Measurements from ENCODE around the gene DNAJC6. TPM values are rescaled to one million over a fixed set of nuclear protein-coding genes. Genes with fewer than 3 reads are reported as not detected.

DNAJC6 gene
- polyA plus RNA-seq, 1 of the 3 experiments (the other 2 are of a cell fraction) = 1.9 TPM

GRCh38 chr1:65387821-65388220 lies 78.5 kb downstream of the DNAJC6 start:
- Histone ChIP-seq H3K79me2 (ENCODE audit: insufficient read depth) (no peaks in the 10 kb centered on the region), H3K4me1 (ENCODE audit: control insufficient read depth in 1 of 2, insufficient read depth in 2 of 2, low read depth in 1 of 2, low read length in 1 of 2) (no peaks in the 10 kb centered on the region; a peak in 1 of 4 replicates), H4K20me1 (ENCODE audit: insufficient read depth) (no peaks in the 10 kb centered on the region), H3K4me3 (ENCODE audit: low read depth in 2 of 2, low read length in 1 of 2) (no peak overlapping the region), H3K9me2 (no peaks in the 10 kb centered on the region; the same call in 1 of the 2 replicates), H3K27ac (ENCODE audit: low read depth in 2 of 2, low read length in 1 of 2) (no peak overlapping the region), H2AFZ (ENCODE audit: low read depth) (no peak overlapping the region), H3K36me3 (replicated peaks in 1 of 2; ENCODE audit: control insufficient read depth in 1 of 2, insufficient read depth in 2 of 2, low read length in 1 of 2) (peaks cover 0 to 11% of the 10 kb centered on the region in 2 experiments), H3K27me3 (ENCODE audit: insufficient read depth) (no peaks in the 10 kb centered on the region), H3K4me2 (no peak overlapping the region), H3K9me3 (no peaks in the 10 kb centered on the region), H3F3A (replicated peaks; ENCODE audit: insufficient read depth) (no peaks in the 10 kb centered on the region), H3K9ac (no peak overlapping the region)
- TF ChIP-seq FOXJ3 (CRISPR knock-in tag; IDR thresholded peaks at IDR 0.05) (no peak), GATA2 (CRISPR knock-in tag; IDR thresholded peaks at IDR 0.05) (no peak)
- WGBS (ENCODE audit: low lambda C conversion rate) = 86% methylated on average over 2 of the region's 2 CpGs
- no peak for DNase-seq
- CTCF ChIA-PET = no interaction called here
- POLR2A ChIA-PET = no interaction called here

DNA sequence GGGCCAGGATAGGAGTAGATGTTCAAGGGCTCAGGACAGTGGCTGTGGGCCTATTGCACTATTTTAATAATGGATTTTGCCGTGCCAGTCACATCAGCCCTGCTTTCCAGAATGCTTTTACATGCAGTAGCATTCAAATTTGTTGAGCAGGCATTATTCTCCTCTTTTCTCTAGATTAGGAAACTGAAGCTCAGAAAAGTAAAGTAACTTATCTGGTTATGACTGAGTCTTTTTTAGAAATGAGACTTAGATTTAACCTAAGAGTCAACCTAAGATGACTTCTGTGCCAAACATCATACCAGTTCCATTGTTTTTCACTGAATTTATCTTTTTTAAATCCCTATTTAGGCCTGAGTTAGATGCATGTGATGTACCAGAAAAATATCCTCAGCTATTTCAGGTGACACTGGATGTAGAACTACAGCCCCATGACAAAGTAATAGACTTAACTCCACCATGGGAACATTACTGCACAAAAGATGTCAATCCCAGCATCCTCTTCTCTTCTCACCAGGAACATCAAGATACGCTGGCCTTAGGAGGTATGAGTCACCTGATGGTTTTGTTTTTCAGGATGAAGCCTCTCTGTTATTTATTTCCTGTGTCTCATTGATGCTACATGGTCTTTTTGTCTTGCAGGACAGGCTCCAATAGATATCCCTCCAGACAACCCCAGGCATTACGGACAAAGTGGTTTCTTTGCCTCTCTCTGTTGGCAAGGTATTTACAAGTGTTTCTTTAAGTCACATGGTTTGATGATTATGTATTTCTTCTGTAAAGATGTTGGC lies 79.8 kb downstream of the DNAJC6 start:
- Histone ChIP-seq H3K4me2 (no peak overlapping the region), H3K9me2 (no peaks in the 10 kb centered on the region; the same call in 1 of the 2 replicates), H3K4me1 (ENCODE audit: control insufficient read depth in 1 of 2, insufficient read depth in 2 of 2, low read depth in 1 of 2, low read length in 1 of 2) (no peaks in the 10 kb centered on the region; a peak in 1 of 4 replicates), H3K9ac (no peak overlapping the region), H3K36me3 (replicated peaks in 1 of 2; ENCODE audit: control insufficient read depth in 1 of 2, insufficient read depth in 2 of 2, low read length in 1 of 2) (peaks cover 0 to 18% of the 10 kb centered on the region in 2 experiments), H3K79me2 (ENCODE audit: insufficient read depth) (no peaks in the 10 kb centered on the region), H2AFZ (ENCODE audit: low read depth) (no peak overlapping the region), H3K4me3 (ENCODE audit: low read depth in 2 of 2, low read length in 1 of 2) (no peak overlapping the region), H3K27ac (ENCODE audit: low read depth in 2 of 2, low read length in 1 of 2) (no peak overlapping the region), H3F3A (replicated peaks; ENCODE audit: insufficient read depth) (no peaks in the 10 kb centered on the region), H3K9me3 (no peaks in the 10 kb centered on the region), H3K27me3 (ENCODE audit: insufficient read depth) (no peaks in the 10 kb centered on the region), H4K20me1 (ENCODE audit: insufficient read depth) (no peaks in the 10 kb centered on the region)
- POLR2A ChIA-PET = no interaction called here
- CTCF ChIA-PET = interaction anchor here (1.8 kb wide), 1 partner anchor 298 kb away, joined by 4 read pairs; no protein-coding TSS in a partner anchor
- no peak for DNase-seq
- WGBS (ENCODE audit: low lambda C conversion rate) = 77% methylated on average over 3 of the region's 3 CpGs
- no peak for TF ChIP-seq RAD21 (IDR thresholded peaks at IDR 0.05; ENCODE audit: low read length)
- TF ChIP-seq EZH2phosphoT487 (IDR thresholded peaks at IDR 0.05; ENCODE audit: borderline replicate concordance, low read depth) = no peak
- no peak for TF ChIP-seq TAF1 (IDR thresholded peaks at IDR 0.05; ENCODE audit: borderline replicate concordance, low read depth, low read length)
- no peak for TF ChIP-seq RCOR1 (IDR thresholded peaks at IDR 0.05; ENCODE audit: low read length)
- TF ChIP-seq POLR2AphosphoS5 (IDR thresholded peaks at IDR 0.05; ENCODE audit: low read depth, low read length) = no peak
- TF ChIP-seq ELF1 (IDR thresholded peaks at IDR 0.05) = no peak

DNA sequence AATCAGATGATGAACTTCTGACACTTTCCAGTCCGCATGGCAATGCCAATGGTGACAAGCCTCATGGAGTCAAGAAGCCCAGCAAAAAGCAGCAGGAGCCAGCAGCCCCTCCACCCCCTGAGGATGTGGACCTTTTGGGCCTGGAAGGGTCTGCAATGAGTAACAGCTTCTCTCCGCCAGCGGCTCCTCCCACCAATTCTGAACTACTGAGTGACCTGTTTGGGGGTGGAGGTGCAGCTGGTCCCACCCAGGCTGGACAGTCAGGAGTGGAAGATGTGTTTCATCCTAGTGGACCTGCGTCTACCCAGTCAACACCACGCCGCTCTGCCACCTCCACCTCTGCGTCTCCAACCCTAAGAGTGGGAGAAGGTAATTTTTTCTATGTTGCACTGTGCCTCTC lies 83.2 kb downstream of the DNAJC6 start:
- Histone ChIP-seq H3K9ac (no peak overlapping the region), H2AFZ (ENCODE audit: low read depth) (no peak overlapping the region), H3K36me3 (replicated peaks in 1 of 2; ENCODE audit: control insufficient read depth in 1 of 2, insufficient read depth in 2 of 2, low read length in 1 of 2) (peaks cover 0 to 26% of the 10 kb centered on the region in 2 experiments), H4K20me1 (ENCODE audit: insufficient read depth) (no peaks in the 10 kb centered on the region), H3K4me1 (ENCODE audit: control insufficient read depth in 1 of 2, insufficient read depth in 2 of 2, low read depth in 1 of 2, low read length in 1 of 2) (no peaks in the 10 kb centered on the region), H3F3A (replicated peaks; ENCODE audit: insufficient read depth) (no peaks in the 10 kb centered on the region), H3K4me2 (no peak overlapping the region), H3K4me3 (ENCODE audit: low read depth in 2 of 2, low read length in 1 of 2) (no peak overlapping the region), H3K27me3 (ENCODE audit: insufficient read depth) (no peaks in the 10 kb centered on the region), H3K9me3 (no peaks in the 10 kb centered on the region), H3K27ac (ENCODE audit: low read depth in 2 of 2, low read length in 1 of 2) (no peak overlapping the region), H3K79me2 (ENCODE audit: insufficient read depth) (no peaks in the 10 kb centered on the region), H3K9me2 (no peaks in the 10 kb centered on the region)
- POLR2A ChIA-PET = no interaction called here
- TF ChIP-seq SMC3 (IDR thresholded peaks at IDR 0.05; ENCODE audit: low read depth, low read length) (no peak), MAX (IDR thresholded peaks at IDR 0.05; ENCODE audit: low read depth) (no peak), TEAD4 (IDR thresholded peaks at IDR 0.05; ENCODE audit: borderline replicate concordance, insufficient read depth) (no peak), EP300 (IDR thresholded peaks at IDR 0.05; ENCODE audit: borderline replicate concordance in 1 of 2, low read depth in 1 of 2, low read length in 1 of 2) (no peak), MXI1 (IDR thresholded peaks at IDR 0.05; ENCODE audit: low read depth, low read length) (no peak), GATA2 (CRISPR knock-in tag; IDR thresholded peaks at IDR 0.05) (no peak), USF2 (IDR thresholded peaks at IDR 0.05; ENCODE audit: borderline replicate concordance, low read depth, low read length) (no peak)
- 97% methylated on average over 6 of the region's 7 CpGs for WGBS (ENCODE audit: low lambda C conversion rate)
- CTCF ChIA-PET = interaction anchor here (1.3 kb wide), 1 partner anchor 295 kb away, joined by 4 read pairs; no protein-coding TSS in a partner anchor
- DNase-seq = no peak
